Measurements from ENCODE around the gene SETD2.
"Not testable (repeated sequence)": the region's sequence is repeated elsewhere in the genome, so short reads cannot be mapped to it uniquely, and the experiment has no call there.

SETD2 gene

DNA sequence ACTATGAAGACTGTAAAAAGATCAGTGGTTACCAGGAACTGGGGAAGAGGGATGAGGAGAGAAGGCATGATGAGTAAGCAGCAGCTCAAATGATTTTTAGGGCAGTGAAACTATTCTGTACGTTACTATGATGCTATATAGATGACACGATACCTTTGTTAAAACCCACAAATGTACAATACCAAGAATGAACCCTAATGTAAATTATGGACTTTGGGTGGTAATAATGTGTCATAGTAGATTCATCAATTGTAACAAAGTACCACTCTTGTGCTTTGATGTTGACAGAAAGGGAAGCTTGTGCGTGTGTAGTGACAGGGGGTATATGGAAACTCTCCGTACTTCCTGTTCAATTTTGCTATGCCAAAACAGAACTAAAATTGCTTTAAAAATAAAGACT is 132.9 kb downstream of the SETD2 start:
- not testable (repeated sequence) for DNase-seq (ENCODE audit: low spot score)

DNA sequence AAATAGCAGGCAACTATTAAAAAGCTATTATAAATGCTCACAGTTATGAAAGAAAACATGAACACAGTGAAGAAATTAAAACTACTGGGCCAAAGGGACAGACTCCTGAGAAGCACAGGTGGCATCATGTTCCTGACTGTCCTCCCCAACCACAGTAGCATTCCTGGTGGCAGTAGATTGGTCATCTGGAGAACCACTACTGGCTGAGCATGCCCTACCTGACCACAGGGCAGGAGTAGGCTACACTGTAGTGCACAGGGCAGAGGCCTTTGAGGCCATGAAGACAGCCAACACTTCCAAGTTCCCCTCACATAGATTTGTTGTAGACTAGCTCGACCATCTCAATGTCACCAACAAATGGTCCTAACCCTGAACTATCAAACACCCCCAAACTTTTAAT is 135.2 kb downstream of the SETD2 start:
- DNase-seq (ENCODE audit: low spot score) = no peak

DNA sequence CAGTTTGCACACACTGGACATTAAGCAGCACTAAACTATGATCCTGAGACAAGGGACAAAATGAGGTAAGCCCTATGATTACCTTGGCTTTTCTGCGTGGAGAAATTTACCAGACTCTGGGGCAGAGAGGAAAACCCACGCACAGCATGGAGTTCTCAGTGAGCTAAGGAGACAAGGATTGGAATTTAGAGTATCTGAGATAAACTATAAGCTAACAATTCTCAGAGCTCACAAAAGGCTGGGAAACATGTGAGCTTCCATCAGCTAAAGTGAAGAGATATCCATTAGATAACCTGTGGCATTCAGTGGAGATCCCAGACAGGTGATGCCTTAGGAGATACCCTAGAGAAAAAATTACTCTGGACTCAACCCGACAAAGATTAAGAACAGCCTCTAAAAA is 135.8 kb downstream of the SETD2 start:
- no peak for DNase-seq (ENCODE audit: low spot score)

DNA sequence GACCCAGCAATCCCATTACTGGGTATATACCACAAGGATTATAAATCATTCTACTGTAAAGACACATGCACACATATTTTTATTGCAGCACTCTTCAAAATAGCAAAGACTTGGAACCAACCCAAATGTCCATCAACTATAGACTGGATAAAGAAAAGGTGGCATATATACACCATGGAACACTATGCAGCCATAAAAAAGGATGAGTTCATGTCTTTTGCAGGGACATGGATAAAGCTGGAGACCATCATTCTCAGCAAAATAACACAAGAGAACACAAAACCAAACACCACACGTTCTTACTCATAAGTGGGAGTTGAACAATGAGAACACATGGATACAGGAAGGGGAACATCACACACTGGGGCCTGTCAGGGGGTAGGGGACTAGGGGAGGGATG is 137.5 kb downstream of the SETD2 start:
- not testable (repeated sequence) for DNase-seq (ENCODE audit: low spot score)

DNA sequence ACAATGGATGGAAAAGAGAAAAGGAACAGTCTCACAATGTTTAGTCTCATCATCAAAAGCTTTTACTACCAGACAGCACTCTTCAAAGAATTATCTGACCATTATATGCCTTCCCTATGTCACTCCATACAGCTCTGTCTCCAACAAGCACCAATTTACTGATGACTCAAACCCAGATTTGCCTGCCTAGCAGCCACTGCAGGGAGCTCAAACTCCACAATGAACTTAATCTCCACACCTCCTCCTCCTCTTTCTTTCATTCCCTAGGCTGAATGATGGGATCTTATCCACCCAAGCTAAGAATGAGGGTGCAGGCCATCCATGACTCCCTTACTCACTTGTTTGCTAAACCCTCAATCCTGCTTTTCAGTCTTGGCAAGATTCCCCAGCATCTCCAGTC is 139.0 kb downstream of the SETD2 start:
- DNase-seq (ENCODE audit: low spot score) = no peak

DNA sequence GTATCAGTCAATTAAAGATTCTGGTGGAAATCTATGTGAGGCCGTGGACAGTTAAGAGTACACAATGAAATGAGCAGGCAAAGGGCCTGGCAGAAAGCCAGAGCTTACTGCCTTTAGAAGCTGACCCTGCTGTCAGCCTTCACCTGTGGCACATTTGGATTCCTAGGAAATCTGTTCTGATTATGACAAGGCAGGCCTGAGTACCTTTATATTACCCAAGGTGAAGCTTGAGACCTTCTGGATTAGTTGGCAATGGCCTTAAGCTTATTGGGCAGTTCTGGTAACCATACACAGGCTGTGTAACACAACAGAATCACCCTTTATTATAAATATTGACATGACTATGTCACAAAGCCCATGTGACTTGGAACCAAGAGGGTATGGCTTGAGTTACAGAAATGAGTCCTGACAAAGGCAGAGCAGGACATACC is 141.3 kb downstream of the SETD2 start:
- no peak for DNase-seq (ENCODE audit: low spot score)

DNA sequence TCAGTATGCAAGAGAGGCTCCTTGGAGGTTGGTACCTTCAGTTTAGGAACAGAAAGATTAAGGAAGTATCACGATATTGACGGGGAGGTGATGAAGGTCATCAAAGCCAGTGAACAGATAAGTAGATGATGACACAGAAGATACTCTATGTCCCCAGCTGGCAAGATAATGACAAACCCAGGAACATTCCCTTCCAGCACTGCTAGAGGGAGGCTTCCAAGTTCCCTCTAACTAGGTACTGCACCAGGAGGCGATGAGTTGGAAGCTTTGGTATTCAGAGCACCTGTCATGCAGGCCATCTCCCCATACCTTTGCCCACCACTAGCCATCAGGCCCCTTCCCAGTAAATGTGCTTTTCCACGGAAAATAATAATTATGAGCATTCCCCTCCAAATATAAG is 143.6 kb downstream of the SETD2 start:
- DNase-seq (ENCODE audit: low spot score) = no peak

DNA sequence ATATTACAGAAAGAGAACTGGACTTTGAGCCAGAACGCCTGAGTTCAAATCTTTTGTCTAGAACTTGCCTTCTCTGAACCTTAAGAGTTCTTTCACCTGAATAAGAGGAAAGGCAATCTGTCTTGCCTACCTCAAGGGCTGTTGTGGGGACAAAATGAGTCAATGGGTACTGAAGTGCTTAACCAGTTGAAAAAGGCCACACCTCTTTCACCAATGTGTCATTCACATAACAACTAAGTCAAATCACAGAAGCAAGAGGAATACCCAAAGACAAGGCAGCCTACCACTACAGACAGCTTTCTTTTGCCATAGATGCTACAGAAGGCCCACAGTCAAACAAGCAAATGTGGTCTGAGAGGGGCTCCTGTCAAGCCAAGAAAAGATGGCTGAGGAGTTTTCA is 144.7 kb downstream of the SETD2 start:
- no peak for DNase-seq (ENCODE audit: low spot score)

DNA sequence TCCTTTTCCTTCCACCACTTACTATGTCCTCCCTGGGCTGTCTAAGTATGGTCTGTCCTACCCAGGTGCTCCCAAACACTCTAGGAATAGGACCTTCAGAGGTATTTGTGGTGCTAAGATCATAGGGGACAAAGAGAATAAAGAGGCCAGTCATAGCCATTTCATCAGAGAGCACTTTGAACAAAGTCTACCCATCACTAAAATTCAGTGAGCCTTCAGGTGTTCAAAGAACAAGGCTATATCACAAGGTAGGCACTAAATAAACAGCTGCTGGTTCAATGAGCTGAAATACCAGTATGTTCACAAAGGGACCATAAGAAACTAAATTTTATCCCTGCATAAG is 145.7 kb downstream of the SETD2 start:
- no peak for DNase-seq (ENCODE audit: low spot score)

DNA sequence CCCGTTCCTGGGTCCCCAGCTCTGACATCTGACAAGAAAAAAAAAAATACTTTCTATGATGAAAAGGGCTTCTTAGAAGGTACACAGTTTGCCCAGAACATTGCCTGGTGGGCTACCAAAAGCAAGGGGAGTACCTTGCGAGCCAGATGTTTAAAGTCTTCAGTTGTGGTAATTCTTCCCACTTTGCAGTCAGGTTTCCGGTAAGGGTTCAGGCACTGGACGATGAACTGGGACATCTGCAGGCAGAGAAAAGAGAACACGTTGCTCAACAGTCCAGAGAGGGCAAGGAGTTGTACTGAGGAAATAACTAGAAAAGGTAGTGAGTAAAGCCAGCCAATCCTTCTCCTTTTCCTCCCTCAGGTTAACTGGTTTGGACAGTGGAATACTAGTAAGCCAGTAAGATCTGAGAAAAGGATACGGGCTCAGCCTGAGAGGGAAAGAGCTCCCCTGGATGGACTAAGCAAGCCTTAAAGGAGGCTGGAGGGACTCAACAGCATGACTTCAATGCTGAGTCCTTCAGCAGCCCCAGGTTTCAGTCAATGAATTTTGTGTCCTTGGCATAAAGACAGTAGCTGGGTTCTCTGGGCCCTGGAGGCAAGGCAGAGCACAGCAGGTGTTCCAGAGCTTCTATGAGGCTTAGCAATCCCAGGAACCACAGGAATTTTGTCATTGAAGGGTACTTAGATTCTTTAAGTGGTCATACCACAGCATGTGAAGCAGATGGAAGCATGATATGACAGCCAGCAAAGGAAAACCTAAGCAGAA is 146.2 kb downstream of the SETD2 start:
- DNase-seq (ENCODE audit: low spot score) = no peak

DNA sequence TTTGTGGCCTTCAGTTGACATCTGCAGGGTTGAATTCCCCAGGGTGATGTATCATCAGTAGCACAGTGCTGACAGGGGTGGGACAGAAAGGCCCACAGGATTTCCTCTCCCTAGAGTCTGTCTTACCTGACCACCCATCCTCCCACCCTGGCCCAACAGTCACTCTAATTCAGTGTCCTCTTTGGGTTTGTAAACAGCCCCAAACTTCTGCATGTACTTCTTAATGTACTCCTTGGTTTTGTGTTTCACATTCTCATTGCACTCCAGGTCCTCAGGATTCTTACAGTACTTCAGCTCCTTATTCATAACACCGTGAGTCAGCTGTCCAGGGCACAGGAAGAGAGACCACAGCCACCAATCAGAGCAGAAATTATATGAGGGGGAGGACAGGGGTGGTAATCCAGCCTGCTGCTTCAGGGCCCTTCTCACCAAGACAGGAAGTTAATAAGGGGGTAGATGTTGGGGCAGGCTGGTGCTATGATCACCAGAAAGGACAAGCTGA is 146.9 kb downstream of the SETD2 start:
- DNase-seq (ENCODE audit: low spot score) = no peak

DNA sequence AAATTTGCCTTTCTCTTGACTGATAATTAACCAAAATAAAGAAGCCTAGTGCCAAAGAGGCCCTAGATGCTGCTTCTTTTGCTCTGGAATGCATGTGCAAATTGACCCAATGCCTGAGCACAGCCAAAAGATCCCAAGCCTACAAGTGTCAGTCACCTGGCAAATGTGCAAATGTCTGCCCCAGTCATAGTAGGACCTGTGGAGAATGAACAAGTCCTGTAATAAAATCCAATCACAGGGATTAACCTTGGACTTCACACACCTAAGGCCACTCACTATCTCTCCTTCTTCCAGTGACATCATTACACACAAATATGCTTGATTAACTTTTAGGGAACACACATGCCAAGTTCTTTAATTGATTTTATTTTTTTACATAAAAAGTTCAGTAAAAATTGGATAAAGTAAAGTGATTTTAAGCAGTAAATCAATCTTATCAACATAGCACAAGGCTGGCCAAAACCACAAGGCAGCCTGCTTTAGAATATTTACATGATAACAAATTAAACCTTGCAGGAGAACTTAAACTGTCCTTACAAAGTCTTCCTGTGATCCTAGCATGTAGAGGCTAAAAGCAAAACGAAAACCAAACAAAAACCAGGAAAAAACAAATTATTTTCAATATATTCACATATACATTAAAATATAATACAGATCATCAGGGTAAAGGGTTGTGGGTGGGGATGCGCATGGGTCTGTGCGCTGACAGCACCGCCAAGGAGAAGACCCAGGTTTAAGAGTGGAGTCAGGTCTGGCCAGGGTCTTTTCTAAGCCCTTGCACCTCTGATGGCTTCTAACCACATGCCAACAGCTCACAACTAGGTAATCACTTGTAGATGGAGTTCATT is 147.6 kb downstream of the SETD2 start:
- DNase-seq (ENCODE audit: low spot score) = no peak

DNA sequence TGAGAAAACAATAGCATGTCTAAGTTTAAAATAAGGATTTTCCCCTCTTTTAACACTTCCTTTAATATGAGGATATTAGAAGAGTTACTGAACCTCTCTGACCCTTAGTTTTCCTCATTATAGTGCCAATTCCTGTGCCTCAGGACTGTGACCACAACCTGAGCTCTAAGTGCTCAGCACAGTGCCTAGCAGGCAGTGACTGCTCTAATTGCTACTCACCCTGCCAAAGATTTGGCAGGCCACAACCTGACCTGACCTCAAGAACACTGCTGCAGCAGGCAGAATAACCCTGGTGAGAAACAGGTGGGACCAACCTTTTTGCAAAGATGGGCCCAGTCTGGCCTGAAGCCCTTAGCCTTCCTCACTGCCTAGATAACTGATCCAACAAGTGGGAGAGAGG is 148.8 kb downstream of the SETD2 start:
- no peak for DNase-seq (ENCODE audit: low spot score)

DNA sequence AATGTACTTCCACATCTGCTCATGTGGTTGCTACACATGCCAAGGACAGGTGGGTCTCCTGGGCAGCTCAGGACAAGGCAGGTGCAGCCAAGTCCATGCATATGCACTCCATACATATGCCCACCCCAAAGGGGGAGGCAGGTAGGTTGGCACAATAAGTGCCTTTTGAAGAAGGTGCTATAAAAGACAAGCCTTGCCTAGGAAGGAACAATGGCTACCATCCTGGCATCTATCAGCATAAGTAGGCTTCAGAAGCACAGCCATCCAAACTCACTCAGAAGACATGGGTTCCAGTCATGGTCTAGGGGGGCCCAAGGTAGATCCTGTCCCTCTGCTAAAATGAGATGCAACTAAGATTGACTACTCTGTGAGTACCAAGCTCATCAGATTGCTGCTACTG is 149.9 kb downstream of the SETD2 start:
- DNase-seq (ENCODE audit: low spot score) = no peak

DNA sequence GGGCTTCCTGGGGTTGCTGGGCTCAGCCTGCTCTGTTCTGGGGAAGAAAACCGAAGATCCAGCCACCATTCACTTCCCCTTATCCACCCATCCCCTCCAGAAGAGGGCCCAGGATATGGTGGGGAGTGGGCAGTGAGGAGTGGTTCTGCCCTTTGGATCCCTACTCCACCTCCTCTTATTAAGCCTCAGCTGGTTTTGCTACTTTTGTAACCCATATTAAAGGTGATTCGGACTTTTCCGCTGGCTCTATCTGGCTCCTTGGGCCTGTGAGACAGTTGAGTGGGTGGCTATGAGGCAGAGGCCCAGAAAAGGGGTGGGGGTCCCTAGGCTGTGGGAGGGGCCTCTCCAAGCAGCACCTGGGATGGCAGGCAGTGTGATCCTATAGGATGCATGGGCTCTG is 150.7 kb downstream of the SETD2 start:
- no peak for DNase-seq (ENCODE audit: low spot score)

DNA sequence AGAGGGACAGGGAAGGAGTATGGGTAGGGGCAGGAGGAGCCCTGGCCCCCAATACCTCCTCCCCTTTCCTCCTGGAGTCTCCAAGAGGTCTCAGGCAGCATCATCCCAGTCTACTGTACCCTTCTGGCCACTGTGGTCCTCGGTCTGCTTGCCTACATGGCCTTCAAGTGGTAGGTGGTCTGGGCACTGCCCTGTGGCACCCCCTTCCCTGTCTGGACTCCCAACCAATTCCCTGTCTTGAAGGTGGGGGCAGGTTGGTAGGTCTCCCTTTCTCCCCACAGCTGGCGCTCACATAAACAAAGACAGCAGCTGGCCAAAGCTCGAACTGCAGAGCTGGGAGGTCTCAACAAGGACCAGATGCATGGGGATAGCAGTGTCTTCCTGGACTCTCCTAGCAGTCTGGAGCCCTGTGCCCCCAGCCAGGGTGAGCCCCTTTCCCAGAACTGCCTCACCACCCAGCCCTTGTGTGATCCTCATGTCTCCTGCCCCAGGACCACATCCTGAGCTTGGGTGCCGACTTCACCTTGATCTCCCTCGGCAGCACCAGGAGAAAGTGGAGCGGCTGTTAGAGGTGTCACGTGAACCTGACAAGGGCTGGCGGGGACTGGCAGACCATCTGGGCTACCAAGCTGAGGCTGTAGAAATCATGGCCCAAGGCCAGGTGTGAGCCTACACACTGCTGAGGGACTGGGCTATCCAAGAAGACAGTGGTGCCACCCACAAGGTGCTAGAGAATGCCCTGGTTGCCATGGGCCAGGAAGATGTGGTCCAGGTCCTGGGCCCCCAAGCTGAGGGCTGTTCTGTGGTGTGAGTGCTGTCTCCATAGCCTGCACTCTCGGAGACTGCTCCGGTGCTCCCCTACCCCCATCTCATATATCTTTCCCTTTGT is 151.3 kb downstream of the SETD2 start:
- no peak for DNase-seq (ENCODE audit: low spot score)

DNA sequence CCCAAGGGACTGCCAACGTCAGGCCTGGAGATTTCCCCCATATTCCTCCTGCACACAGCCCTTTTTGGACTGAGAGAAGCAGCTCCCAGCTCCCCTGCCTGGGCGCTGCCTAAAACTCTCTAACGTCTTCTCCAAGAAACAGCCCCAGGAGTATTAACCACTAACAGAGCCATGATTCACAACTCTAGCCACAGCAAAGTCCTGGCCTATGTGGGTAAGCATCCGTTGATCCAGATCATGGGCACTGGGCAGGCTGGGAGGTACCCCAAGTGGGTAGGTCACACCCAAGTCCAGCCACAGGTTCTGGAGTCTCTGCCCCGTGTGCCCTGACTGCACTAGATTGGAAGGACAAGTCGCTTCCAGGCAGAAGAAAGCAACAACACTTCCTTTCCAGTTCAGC is 152.5 kb downstream of the SETD2 start:
- no peak for DNase-seq (ENCODE audit: low spot score)

DNA sequence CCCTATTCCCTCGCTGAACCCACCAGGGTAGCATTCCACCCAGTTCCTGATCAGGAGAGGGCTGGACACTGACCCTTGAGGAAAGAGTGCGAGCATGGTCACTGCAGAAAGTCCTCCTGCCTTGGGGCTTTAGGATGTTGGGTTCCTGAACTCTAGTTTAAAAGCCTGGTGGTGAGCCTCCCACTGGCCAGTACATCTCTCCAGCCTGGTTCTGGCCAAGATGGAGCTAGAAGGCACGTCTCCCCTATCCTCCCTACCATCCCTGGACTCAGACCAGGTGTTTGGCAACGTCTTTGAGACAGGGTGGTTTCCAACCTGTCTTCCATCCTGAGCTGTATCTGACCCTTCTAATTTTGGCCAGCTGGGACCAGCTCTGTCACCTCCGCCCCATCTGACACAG is 153.0 kb downstream of the SETD2 start:
- peak; percentile 37 for DNase-seq (ENCODE audit: low spot score)

DNA sequence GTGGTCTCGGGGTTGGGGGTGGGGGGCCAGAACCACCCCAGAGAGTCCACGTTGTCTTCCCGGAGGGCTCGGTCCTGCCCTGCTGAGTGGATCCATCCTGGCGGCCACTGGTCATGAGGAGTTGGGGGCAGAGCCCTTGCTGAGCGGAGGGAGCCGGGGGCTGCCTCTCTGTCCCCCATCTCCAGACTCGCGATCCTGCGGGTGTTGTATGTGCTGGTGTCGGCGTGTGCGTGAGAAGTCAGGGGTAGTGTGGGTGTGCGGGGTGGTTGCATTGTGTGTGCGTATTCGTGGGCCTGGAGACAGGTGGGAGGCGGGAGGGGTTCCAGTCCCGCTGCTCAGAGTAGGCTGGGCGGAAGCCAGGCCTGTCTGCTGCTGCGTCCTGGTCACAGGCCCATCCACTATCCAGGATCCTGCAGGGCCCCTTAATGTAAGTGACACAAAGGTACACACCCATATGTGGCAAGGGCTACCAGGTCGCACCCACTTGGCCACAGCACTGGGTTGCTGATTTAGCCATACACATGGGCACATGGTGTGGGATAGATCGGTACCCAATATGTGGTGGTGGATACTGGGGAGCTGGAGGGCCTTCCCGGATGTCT is 153.7 kb downstream of the SETD2 start:
- DNase-seq (ENCODE audit: low spot score) = no peak

DNA sequence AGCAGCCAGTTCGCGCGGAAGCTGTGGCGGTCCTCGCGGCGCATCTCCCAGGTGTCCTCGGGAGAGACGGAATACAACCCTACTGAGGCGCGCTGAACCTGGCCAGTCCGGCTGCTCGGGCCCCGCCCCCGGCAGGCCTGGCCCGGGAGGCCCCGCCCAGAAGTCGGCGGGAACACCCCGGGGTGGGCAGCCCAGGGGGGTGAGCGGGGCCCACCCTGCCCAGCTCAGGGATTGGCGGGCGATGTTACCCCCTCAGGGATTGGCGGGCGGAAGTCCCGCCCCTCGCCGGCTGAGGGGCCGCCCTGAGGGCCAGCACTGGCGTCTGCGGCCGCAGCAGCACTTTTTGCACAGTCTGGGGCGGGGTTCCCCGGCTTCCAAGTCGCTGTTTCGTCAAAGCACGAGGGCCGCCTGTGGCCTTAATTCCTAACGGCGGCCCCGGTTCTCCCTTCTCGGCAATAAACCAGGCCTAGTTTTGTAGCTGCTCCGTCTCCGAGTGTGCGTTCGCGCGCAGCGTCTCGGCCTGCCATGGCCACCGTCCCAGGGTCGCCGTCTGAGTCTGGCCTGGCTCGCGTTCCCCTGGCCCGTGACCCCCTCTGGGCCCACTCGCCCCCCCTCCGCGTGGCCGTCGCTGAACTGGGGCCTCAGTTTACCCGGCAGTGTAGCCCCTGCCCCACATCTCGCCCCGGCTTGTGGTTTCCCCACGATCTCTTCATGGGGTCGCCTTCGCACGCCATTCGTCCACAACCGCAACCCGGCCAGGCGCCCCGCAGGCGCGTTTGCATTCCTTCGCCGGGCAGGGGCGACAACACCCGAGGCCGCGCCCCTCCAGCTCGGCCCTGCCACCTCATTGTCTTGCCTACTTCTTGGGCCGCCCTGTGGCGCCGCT is 154.4 kb downstream of the SETD2 start:
- peak; percentile 93 for DNase-seq (ENCODE audit: low spot score)

DNA sequence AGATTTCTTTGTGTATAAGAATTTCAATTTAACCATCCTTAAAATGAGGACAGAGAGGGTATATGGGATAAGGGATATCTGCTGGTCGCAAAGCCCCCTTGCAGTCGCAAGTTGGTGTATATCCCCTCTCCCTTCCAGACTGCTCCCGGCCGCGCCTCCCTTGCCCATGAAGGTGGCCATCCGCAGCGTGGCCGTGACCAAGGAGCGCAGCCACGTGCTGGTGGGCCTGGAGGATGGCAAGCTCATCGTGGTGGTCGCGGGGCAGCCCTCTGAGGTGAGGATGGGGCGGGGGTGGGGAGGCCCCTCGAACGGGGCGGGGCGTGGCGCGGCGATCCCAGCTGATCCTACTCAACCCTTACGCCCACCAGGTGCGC is 155.1 kb downstream of the SETD2 start:
- no peak for DNase-seq (ENCODE audit: low spot score)

Measured in ecto neural progenitor cell (in vitro differentiated cells).